HCT116 (cell line): ENCODE data around the gene GAS2L2. TPM values are rescaled to one million over a fixed set of nuclear protein-coding genes. Genes with fewer than 3 reads are reported as not detected.

Experiments
- ATAC-seq: fragments of 200-7000 bp; cut with Tn5 transposase; 2 replicates; pipeline ENCODE4 v1.9.1; 2020; ENCODE audit warnings: mild to moderate bottlenecking, moderate library complexity
- Bru-seq: library from RNA; stranded (reverse); fragments of 400-500 nt; gene quantifications from one replicate; lab custom pipeline; 2021; lab: Mats Ljungman, UMichigan
- BruChase-seq, 2 experiments: library from RNA; stranded (reverse); fragments of 400-500 nt; gene quantifications; one replicate each; lab custom pipeline; 2021; lab: Mats Ljungman, UMichigan
- BruUV-seq: library from RNA; stranded (reverse); fragments of 400-500 nt; replicated peaks from 2 replicates; lab custom pipeline; 2021; lab: Mats Ljungman, UMichigan
- CTCF ChIA-PET: fragments of 300-600 bp; sonication (Branson Sonifier 250); formaldehyde crosslinking; loops from one replicate; lab custom pipeline; 2021; ENCODE audit warnings: antibody characterized with exemption; lab: Charles Lee
- POLR2A ChIA-PET: fragments of 300-600, 350-600 bp; sonication (Branson Sonifier 250); formaldehyde crosslinking; loops from one replicate; lab custom pipeline; 2021; ENCODE audit warnings: antibody characterized with exemption; lab: Charles Lee
- RAD21 ChIA-PET, 2 experiments: fragments of 300-600 bp; sonication (Branson Sonifier 250); formaldehyde crosslinking; loops; one replicate each; lab custom pipeline; 2023; ENCODE audit warnings: low total read pairs in 2 of 2; ENCODE audit not compliant: uncharacterized antibody in 2 of 2, unreplicated experiment in 2 of 2, low non-redundant PET in 1 of 2; lab: Charles Lee
- DNase-seq: peaks from one replicate; pipeline ENCODE4 v3.0.0-alpha.2; 2010; ENCODE audit warnings: low read depth, low spot score
- H2AFZ ChIP-seq: fragments of 200-600 bp; shearing (Covaris generic), sonication (generic); 2 replicates; pipeline ENCODE4 v1.6.1; 2017; ENCODE audit warnings: low read depth, mixed run types, mixed read lengths, antibody characterized with exemption, low read length; ENCODE audit not compliant: poor library complexity, severe bottlenecking
- H3K27ac ChIP-seq: 2 replicates; pipeline ENCODE4 v1.5.1; 2012; ENCODE audit warnings: low read depth, low read length
- H3K27me3 ChIP-seq: fragments of 200-600 bp; sonication (generic); 2 replicates; pipeline ENCODE4 v1.6.1; 2016; ENCODE audit warnings: mixed run types, low read length, mixed read lengths; ENCODE audit not compliant: insufficient read depth
- H3K36me3 ChIP-seq, 2 experiments: fragments of 200-500 bp in 1 of 2; fragments of 200-600 bp in 1 of 2; sonication (Bioruptor generic) in 1 of 2; sonication (generic) in 1 of 2; 2 replicates each; pipeline versions ENCODE4 v1.5.1 to v1.6.1; 2014 to 2016; ENCODE audit warnings: low read length in 2 of 2, inconsistent platforms in 1 of 2, mixed read lengths in 1 of 2, mixed run types in 1 of 2; ENCODE audit not compliant: insufficient read depth in 2 of 2, control insufficient read depth in 1 of 2
- H3K4me1 ChIP-seq, 2 experiments: fragments of 200-600 bp in 1 of 2; sonication (generic) in 1 of 2; 2 replicates each; pipeline versions ENCODE4 v1.5.1 to v1.6.1; 2012 to 2017; ENCODE audit warnings: low read length in 2 of 2, inconsistent platforms in 1 of 2, mild to moderate bottlenecking in 1 of 2, mixed read lengths in 1 of 2, mixed run types in 1 of 2, moderate library complexity in 1 of 2; ENCODE audit not compliant: insufficient read depth in 2 of 2, control insufficient read depth in 1 of 2
- H3K4me2 ChIP-seq: fragments of 200-600 bp; sonication (generic); 2 replicates; pipeline ENCODE4 v1.6.1; 2017; ENCODE audit warnings: mixed run types, low read length, mixed read lengths
- H3K4me3 ChIP-seq, 2 experiments: fragments of 200-600 bp in 1 of 2; sonication (generic) in 1 of 2; replicated peaks in 1 of 2; 2 replicates each; pipeline ENCODE4 v1.5.1; 2011 to 2016; ENCODE audit warnings: low read length in 2 of 2, control low read depth in 1 of 2, low read depth in 1 of 2, mild to moderate bottlenecking in 1 of 2, mixed read lengths in 1 of 2, mixed run types in 1 of 2
- H3K79me2 ChIP-seq: fragments of 200-600 bp; sonication (generic); 2 replicates; pipeline ENCODE4 v1.6.1; 2017; ENCODE audit warnings: mild to moderate bottlenecking, mixed run types, low read length, moderate library complexity, mixed read lengths; ENCODE audit not compliant: insufficient read depth
- H3K9ac ChIP-seq: fragments of 200-600 bp; sonication (generic); 2 replicates; pipeline ENCODE4 v1.6.1; 2016; ENCODE audit warnings: low read length, mixed read lengths
- H3K9me2 ChIP-seq: fragments of 200-600 bp; sonication (generic), shearing (Covaris generic); 2 replicates; pipeline ENCODE4 v1.6.1; 2017; ENCODE audit warnings: mixed run types, mild to moderate bottlenecking, moderate library complexity; ENCODE audit not compliant: insufficient read depth
- H3K9me3 ChIP-seq, 2 experiments: fragments of 200-500 bp in 1 of 2; fragments of 200-600 bp in 1 of 2; sonication (Bioruptor generic) in 1 of 2; sonication (generic) in 1 of 2; 2 replicates each; pipeline ENCODE4 v1.6.1; 2014 to 2017; ENCODE audit warnings: low read length in 2 of 2, mixed read lengths in 2 of 2, inconsistent platforms in 1 of 2, low read depth in 1 of 2, mild to moderate bottlenecking in 1 of 2, mixed run types in 1 of 2, moderate library complexity in 1 of 2; ENCODE audit not compliant: control insufficient read depth in 1 of 2, insufficient read depth in 1 of 2
- H4K20me1 ChIP-seq: fragments of 200-600 bp; sonication (generic), shearing (Covaris generic); 2 replicates; pipeline ENCODE4 v1.6.1; 2017; ENCODE audit warnings: mixed run types, mild to moderate bottlenecking, moderate library complexity; ENCODE audit not compliant: insufficient read depth
- CEBPB ChIP-seq: IDR thresholded peaks from 2 replicates; pipeline ENCODE4 v1.6.1; 2012; ENCODE audit warnings: low read depth
- ELF1 ChIP-seq: IDR thresholded peaks from 2 replicates; pipeline ENCODE4 v1.6.1; 2012; ENCODE audit warnings: low read depth, borderline replicate concordance
- EZH2 ChIP-seq: fragments of 200-600 bp; sonication (generic); IDR thresholded peaks from 2 replicates; pipeline ENCODE4 v1.6.1; 2017; ENCODE audit warnings: antibody characterized with exemption, mixed run types
- FOSL1 ChIP-seq: IDR thresholded peaks from 2 replicates; pipeline ENCODE4 v1.6.1; 2012; ENCODE audit warnings: low read depth
- JUND ChIP-seq: IDR thresholded peaks from 2 replicates; pipeline ENCODE4 v1.6.1; 2012
- POLR2A ChIP-seq: IDR thresholded peaks from 2 replicates; pipeline ENCODE4 v1.7.0; 2011; ENCODE audit warnings: borderline replicate concordance; ENCODE audit not compliant: insufficient read depth, insufficient read length; ENCODE audit errors: extremely low read depth
- POLR2AphosphoS5 ChIP-seq: IDR thresholded peaks from 2 replicates; pipeline ENCODE4 v1.6.1; 2011; ENCODE audit warnings: mild to moderate bottlenecking, low read depth, low read length, moderate library complexity
- SIN3A ChIP-seq: IDR thresholded peaks from 2 replicates; pipeline ENCODE4 v1.6.1; 2012; ENCODE audit warnings: low read depth
- SRF ChIP-seq: IDR thresholded peaks from 2 replicates; pipeline ENCODE4 v1.6.1; 2012; ENCODE audit warnings: low read depth
- TCF7L2 ChIP-seq: IDR thresholded peaks from 2 replicates; pipeline ENCODE4 v1.7.0; 2011; ENCODE audit warnings: borderline replicate concordance, inconsistent platforms; ENCODE audit not compliant: insufficient read depth, insufficient read length; ENCODE audit errors: extremely low read depth
- ZFX ChIP-seq: fragments of 450-650 bp; IDR thresholded peaks from 2 replicates; pipeline ENCODE4 v1.6.1; 2017
- ZNF274 ChIP-seq: fragments of 200-500 bp; sonication (Bioruptor generic); IDR thresholded peaks from 2 replicates; pipeline ENCODE4 v1.6.1; 2014; ENCODE audit warnings: mild to moderate bottlenecking, low read depth, low read length, inconsistent platforms
- intact Hi-C: fragments of 100-400 bp; cut with micrococcal nuclease; formaldehyde crosslinking; loops from 2 replicates; pipeline ENCODE4 v1.10.0; 2022
- long read RNA-seq: library from polyadenylated mRNA; unstranded; transcript quantifications from one replicate; pipeline ENCODE4 v2.0.0, GENCODE V29; 2021; ENCODE audit not compliant: unreplicated experiment
- polyA plus RNA-seq: library from polyadenylated mRNA; unstranded; fragments of >200 nt; gene quantifications from 2 replicates; pipeline ENCODE4 v1.2.1, GENCODE V29; 2012; ENCODE audit warnings: missing spikeins
- total RNA-seq: library from RNA; stranded (reverse); gene quantifications from one replicate; pipeline ENCODE4 v1.2.1, GENCODE V29; 2021; ENCODE audit not compliant: unreplicated experiment
- TF ChIP-seq, protein P1 (sequence below), 3 experiments: fragments of 200-600 bp in 1 of 3; sonication (generic) in 1 of 3; IDR thresholded peaks in 2 of 3; conservative IDR thresholded peaks in 1 of 3; 2 replicates each; pipeline ENCODE4 v1.5.1; 2012 to 2017; ENCODE audit warnings: low read depth in 2 of 3, low read length in 2 of 3, antibody characterized with exemption in 1 of 3, borderline replicate concordance in 1 of 3, control low read depth in 1 of 3, mild to moderate bottlenecking in 1 of 3, mixed read lengths in 1 of 3, mixed run types in 1 of 3, moderate library complexity in 1 of 3; ENCODE audit not compliant: insufficient read depth in 1 of 3
- TF ChIP-seq, protein P2 (sequence below): IDR thresholded peaks from 2 replicates; pipeline ENCODE4 v1.6.1; 2011; ENCODE audit warnings: mild to moderate bottlenecking, low read length, moderate library complexity; ENCODE audit not compliant: insufficient replicate concordance; ENCODE audit errors: extremely low read depth
- TF ChIP-seq, protein P3 (sequence below): IDR thresholded peaks from 2 replicates; pipeline ENCODE4 v1.6.1; 2012

GAS2L2 gene
- total RNA-seq (not detected), Bru-seq, nascent RNA (percentile 12 among the genes with signal in this experiment), BruChase-seq, experiment 1, labeled RNA remaining after a 6-hour chase (percentile 17 among the genes with signal in this experiment), BruChase-seq, experiment 2, labeled RNA remaining after a 2-hour chase (percentile 17 among the genes with signal in this experiment)
- not detected in 2 replicates for polyA plus RNA-seq
- long read RNA-seq, result 0 reads

DNA sequence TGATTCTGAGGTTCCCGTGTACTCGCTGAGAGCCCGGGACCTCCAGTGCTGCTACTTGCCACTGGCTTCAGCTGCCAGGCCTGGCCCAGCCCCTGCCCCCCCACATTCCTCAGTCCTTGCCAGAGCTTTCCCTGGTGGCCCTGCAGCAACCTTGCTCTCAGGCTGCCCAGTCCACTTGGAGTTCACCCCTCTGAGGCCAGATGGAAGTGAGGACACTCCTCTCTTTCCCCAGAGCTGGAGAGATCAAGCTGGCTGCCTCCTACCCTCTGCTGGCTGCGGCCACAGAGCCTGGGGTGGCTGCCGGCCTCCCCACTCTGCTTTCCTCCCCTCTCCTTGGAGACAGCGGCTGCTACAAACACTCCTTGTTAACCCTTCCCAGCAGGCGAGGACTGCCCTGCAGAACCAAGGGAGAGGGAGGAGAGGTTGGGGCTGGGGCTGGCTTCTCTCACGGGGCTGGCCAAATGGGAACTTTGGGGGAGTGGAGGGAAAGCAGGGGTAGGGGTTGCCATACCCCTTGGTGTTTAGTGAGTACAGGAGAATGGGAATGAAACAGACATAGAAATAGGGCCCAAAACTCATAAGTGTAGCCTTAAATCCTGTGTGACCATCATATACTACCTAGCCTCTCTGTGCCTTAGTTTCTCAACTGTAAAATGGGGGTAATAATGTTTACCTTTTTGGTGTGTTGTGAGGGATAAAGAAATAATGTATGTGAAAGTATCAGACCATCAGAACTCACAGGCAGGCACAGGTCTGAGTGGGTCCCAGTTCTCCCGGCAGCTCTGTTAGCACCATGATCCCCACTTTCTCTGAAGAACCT is at the start of gene GAS2L2:
GAS2L2 (minus strand) TSS at position 295 of the 820 bp plus-strand sequence. CDS start 389 bp downstream, outside the sequence.
- no TSS peak for BruUV-seq
- Histone ChIP-seq H3K79me2 (no peaks in the 10 kb centered on the region), H3K4me3 (no peak within 1 kb of the TSS), H3K4me1 (no peaks in the 10 kb centered on the region), H3K27ac (no peak within 1 kb of the TSS), H3K9me2 (no peaks in the 10 kb centered on the region), H3K27me3 (peaks cover 4% of the 10 kb centered on the region; the same call in 1 of the 2 replicates), H3K4me2 (no peak within 1 kb of the TSS), H2AFZ (no peak within 1 kb of the TSS), H4K20me1 (no peaks in the 10 kb centered on the region), H3K9ac (no peak within 1 kb of the TSS), H3K36me3 (no peaks in the 10 kb centered on the region), H3K9me3 (no peaks in the 10 kb centered on the region)
- CTCF ChIA-PET, result no interaction called here
- ATAC-seq (no peak), DNase-seq (no peak)
- intact Hi-C loops, result no loop called here
- POLR2A ChIA-PET, result no interaction called here
- TF ChIP-seq ZNF274 (no peak), FOSL1 (no peak), SIN3A (no peak), ELF1 (no peak), POLR2AphosphoS5 (no peak), TCF7L2 (no peak), JUND (no peak), ZFX (no peak), CEBPB (no peak), SRF (no peak), EZH2 (no peak), POLR2A (no peak)
- TF ChIP-seq, protein P1, sequence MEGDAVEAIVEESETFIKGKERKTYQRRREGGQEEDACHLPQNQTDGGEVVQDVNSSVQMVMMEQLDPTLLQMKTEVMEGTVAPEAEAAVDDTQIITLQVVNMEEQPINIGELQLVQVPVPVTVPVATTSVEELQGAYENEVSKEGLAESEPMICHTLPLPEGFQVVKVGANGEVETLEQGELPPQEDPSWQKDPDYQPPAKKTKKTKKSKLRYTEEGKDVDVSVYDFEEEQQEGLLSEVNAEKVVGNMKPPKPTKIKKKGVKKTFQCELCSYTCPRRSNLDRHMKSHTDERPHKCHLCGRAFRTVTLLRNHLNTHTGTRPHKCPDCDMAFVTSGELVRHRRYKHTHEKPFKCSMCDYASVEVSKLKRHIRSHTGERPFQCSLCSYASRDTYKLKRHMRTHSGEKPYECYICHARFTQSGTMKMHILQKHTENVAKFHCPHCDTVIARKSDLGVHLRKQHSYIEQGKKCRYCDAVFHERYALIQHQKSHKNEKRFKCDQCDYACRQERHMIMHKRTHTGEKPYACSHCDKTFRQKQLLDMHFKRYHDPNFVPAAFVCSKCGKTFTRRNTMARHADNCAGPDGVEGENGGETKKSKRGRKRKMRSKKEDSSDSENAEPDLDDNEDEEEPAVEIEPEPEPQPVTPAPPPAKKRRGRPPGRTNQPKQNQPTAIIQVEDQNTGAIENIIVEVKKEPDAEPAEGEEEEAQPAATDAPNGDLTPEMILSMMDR (IDR thresholded peaks at IDR 0.05 in 2 of 3, conservative IDR thresholded peaks at IDR 0.05 in 1 of 3; ENCODE audit: borderline replicate concordance in 1 of 3, insufficient read depth in 1 of 3, low read depth in 2 of 3, low read length in 2 of 3), result no peak
- TF ChIP-seq, protein P2, sequence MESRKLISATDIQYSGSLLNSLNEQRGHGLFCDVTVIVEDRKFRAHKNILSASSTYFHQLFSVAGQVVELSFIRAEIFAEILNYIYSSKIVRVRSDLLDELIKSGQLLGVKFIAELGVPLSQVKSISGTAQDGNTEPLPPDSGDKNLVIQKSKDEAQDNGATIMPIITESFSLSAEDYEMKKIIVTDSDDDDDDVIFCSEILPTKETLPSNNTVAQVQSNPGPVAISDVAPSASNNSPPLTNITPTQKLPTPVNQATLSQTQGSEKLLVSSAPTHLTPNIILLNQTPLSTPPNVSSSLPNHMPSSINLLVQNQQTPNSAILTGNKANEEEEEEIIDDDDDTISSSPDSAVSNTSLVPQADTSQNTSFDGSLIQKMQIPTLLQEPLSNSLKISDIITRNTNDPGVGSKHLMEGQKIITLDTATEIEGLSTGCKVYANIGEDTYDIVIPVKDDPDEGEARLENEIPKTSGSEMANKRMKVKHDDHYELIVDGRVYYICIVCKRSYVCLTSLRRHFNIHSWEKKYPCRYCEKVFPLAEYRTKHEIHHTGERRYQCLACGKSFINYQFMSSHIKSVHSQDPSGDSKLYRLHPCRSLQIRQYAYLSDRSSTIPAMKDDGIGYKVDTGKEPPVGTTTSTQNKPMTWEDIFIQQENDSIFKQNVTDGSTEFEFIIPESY, result no peak
- TF ChIP-seq, protein P3, sequence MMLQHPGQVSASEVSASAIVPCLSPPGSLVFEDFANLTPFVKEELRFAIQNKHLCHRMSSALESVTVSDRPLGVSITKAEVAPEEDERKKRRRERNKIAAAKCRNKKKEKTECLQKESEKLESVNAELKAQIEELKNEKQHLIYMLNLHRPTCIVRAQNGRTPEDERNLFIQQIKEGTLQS, result no peak
- RAD21 ChIA-PET, result no interaction called here
